ENCODE data around the gene CD79A.

Gene CD79A

DNA sequence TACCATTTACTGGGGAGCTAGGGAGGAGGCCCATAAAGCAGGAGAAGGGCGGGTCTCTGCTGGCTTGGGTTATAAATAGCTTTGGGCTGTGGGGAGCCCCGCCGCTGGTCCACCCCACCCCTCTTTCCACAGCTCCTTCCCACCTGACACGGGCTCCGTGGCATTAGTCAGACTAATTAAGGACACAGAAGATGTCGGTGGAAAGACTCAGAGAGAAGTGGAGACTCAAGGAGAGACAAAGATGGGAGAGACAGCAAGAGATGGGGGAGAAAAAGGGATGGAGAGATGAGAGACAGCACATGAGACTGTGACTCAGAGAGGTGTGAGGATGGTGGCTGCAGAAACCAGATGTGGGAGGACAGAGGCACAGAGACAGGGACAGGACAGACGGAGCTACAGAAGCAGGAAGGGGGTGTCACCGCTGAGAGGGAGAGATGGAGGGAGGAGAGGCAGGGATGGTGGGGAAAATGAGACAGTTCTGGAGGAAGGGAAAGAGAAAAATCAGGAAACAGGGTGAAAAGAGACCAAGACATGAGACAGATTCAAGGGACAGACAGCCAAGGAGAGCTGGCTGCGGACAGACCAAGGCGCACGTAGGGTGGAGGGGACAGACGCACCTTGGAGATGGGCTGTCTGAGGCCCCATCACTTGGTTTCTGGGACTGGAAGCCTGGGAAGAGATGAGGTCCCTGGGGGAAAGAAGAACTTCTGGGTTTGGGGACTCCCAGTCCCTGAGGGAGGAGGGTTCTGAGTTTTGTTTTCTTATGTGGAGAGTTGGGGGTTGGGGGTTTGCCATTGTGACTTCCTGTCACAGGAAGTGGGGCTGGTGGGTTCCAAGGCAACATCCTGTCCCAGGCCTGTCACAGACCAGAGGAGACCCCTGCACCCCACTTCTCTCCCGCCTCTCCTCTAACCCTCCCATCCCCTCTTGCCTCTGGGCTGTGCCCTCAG is 10.0 kb downstream of the CD79A start:
- no peak for DNase-seq

DNA sequence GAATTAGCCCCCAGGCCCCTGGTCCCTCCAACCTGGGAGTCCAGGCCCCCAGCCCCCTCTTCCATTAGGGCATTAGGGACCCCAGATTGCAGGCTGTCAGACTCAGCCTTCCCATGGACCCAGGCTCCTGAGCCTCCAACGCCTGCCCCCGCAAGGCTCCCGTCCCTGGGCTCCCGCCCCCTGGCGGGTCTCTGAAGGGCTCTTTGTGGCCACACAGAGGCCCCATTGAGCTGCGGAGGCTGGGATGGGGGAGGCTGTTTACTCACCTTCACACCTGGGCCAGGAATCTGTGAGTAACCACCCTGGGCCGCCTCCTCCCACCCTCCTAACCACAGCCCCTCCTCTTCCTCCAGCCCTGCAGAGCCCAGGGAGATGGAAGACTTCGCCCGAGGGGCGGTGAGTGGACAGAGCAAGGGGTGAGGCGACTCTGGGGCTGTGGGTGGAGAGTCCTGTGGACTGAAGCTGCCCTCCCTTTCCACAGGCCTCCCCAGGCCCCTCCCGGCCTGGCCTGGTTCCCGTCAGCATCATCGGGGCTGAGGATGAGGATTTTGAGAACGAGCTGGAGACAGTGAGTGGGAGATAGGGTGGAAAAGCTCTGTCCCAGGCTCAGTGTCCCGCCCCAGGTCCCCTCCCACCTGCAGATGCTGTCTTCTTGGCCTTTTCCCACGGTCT is 10.8 kb downstream of the CD79A start:
- peak; percentile 69 for DNase-seq

DNA sequence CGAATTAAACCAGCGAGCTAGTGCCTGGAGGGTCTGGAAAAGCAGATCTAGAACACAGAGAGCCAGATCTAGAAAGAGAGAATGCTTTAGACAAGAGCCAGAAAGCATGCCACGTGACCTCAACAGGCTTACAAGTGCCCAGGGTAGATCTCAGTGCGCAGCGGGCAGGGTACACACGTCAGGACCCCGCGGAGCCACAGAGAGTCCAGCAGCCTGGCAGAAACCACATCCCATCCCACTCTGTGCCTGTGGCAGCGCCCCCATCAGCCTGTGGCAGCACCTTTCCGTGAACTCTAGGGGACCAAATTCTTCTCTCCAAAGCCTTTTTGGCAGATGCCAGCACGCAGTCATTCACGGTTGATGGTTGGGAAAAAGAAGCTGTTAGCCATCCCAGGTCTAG is 11.8 kb downstream of the CD79A start:
- DNase-seq = no peak

DNA sequence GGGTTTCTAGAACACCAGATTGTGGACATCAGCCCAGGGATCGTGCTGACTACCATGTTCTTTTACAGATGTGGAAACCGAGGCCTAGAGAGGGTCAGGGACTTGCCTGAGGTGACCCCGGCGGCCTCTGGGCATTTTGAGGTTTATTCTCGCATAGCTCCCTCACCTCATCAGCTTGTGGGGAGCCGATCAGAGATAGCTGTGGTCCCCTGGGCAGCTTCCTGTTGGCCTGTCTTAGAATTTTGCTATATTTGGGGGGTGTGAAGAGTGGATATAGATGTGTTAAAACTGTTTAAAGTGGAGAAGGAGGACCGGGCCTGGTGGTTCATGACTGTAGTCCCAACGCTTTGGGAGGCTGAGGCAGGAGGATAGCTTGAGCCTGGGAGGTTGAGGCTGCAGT is 12.8 kb downstream of the CD79A start:
- DNase-seq = no peak

DNA sequence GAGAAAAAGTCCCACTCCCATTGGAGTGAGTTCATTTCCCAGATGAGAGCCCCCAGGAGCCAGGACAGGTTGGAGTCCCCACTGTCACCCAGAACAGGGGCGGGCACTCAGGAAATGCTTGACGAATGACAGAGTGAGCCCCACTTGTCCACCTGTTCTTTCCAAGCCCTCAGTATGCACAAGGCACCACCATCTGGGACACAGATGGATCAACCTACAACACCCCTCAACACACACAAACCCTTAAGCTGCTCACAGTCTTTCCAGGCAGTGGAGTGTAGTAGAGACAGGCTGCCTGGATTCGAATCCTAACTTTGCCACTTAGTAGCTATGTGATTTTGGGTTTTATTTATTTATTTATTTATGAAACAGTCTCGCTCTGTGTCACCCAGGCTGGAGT is 13.9 kb downstream of the CD79A start:
- DNase-seq = no peak

DNA sequence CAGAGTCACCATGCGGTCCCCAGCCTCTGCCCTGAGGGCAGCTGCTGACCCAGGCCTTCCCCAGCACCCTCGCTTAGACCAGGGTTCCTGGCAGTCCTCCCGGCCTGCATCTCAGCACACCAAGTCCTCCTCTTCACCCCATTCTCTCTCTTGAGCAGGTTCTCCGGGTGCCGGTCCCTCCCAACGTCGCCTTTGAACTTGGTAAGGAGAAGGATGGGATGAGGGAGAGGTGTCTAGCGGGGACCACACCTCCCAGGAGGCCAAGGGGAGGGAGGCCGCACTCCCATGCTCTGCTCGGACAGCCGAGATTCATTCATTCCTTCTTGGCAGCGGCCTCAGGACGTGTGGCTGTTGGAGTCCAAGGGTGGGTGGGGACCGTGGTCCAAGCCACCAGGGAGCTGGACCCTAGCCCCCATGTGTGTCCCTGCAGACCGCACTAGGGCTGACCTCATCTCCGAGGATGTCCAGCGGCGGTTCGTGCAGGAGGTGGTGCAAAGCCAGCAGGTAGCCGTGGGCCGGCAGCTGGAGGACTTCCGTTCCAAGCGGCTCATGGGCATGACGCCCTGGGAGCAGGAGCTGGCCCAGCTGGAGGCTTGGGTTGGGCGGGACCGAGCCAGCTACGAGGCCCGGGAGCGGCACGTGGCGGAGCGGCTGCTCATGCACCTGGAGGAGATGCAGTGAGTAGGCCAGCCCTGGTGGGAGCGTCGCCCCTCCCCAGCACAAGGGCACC is 15.3 kb downstream of the CD79A start:
- DNase-seq = no peak

DNA sequence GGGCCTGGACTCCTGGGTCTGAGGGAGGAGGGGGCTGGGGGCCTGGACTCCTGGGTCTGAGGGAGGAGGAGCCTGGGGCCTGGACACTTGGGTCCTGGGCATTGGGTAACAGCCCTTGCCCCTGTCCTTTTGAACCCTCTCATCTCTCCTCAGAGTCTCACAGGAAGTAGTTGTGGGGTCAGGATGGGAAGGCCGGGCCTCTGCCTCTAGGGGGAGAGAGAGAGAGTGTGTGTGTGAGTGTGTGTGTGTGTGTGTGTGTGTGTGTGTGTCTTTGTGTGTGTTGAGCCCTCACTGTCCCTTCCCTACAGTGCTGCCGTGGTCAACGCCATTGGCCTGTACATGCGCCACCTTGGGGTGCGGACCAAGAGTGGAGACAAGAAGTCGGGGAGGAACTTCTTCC is 16.8 kb downstream of the CD79A start:
- no peak for DNase-seq

DNA sequence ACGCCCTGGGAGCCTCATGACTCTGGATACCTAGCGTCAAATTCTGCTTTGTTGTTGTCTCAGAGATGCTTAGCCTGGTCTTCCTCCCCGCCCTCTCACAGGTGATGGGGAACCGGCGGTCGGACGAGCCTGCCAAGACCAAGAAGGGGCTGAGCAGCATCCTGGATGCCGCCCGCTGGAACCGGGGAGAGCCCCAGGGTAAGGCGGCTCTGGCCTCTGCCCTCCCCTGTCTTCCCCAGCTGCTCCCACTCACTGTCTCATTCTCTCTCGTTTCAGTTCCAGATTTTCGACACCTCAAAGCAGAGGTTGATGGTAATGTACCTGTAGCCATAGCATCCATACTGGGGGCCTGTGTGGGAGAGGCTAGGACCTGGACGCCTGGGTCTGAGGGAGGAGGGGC is 17.3 kb downstream of the CD79A start:
- DNase-seq = no peak

DNA sequence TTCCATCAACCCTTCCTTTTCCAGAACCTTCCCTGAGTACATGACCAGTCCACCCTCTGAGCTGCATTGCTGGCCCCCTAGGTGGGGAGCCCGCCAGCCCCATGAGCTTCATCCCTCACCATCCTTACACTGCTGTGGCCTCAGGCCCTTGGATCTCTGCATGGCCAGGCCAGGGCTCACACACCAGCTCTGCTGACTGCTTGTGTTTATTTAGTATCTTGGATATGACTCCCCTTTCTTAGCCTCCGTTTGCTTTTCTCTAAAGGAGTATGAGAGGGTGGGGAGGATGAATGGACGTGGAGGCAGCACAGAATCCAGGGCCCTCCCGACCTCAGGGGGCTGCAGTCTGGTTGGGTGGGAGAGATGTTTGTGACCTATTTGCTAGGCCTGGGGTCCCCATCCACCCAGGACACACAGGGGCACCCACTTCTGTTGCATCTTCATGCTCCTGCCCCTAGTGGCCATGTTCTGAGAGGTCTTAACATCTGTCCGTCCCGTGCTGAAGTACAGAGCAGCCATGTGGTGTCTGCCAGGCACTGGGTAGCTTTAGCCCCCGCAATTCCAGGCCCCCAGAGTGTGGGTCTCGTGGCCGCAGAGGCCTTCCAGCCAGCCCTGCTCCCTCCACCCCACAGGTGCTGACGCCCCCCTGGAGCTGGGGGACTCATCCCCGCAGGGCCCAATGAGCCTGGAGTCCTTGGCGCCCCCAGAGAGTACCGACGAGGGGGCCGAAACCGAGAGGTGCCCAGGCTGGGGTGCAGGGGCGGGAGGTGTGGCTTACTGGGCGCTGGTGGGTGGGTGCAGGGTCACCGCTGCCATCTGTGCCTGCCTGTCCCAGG is 18.9 kb downstream of the CD79A start:
- DNase-seq = no peak

DNA sequence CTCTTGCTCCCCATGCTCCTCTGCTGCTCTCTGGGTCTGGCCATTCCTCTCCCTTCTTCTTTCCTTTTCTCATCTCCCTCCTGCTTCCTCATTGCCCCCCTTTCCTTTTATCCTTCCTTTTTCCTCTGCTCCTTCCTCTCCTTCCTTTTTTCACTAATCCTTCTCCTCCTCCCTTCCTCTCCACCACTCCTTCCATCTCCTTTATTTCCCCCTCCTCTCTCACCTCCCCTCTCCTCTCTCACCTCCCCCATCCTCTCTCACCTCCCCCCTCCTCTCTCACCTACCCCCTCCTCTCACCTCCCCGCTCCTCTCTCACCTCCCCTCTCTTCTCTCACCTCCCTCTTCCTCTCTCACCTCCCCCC is 19.5 kb downstream of the CD79A start:
- DNase-seq = no peak

DNA sequence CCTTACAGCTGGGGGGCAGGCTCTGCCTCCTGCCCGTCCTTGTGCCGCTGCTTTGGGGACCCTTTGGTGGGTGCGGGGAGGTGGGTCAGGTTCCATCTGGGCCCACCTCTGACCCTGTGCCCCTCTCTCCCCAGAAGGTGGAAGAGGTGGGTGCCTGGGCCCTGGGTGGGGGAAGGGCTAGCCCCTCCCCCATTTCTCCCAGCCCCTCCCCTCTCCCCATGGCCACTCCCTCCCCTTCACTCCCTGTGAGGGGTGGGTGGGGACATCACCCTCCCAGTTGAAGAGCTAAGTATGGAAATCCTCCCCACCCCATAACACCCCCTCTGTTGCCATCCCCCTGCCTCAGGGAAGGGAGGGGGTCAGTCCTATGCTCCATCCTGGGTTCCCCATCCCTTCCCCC is 20.1 kb downstream of the CD79A start:
- no peak for DNase-seq

DNA sequence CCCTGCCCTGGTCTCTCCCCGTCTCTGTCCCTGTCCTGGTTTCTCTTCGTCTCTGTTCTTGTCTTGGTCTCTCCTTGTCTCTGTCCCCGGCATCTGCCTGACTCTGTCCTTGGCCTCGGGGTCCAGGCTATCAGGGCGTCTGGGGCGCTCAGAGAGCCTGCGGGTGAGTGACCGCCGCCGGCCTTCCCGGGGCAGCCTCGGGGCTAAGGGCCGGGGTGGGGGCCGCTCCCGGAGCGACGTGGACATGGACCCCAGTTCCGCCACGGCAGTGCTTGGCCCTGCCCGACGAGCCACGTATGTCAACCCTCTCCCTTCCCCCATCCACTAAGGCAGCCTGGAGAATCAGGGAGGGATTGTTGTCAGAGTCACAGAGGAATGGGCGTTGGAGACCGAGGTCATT is 20.7 kb downstream of the CD79A start:
- no peak for DNase-seq

DNA sequence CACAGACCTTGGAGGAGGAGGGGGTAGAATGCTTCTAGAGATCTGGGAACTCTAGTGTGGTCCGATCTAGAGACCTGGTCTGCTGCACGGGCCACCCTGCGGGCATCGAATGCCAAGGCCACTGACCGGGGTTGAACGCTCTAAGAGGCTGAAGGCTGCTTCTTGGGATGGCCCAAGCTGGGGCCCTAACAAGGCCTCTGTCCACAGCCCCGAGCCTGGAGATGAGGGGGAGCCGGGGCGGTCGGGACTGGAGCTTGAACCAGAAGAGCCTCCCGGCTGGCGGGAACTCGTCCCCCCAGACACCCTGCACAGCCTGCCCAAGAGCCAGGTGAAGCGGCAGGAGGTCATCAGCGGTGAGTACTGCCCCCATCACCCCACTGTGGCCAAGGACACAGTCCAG is 21.2 kb downstream of the CD79A start:
- DNase-seq = no peak

DNA sequence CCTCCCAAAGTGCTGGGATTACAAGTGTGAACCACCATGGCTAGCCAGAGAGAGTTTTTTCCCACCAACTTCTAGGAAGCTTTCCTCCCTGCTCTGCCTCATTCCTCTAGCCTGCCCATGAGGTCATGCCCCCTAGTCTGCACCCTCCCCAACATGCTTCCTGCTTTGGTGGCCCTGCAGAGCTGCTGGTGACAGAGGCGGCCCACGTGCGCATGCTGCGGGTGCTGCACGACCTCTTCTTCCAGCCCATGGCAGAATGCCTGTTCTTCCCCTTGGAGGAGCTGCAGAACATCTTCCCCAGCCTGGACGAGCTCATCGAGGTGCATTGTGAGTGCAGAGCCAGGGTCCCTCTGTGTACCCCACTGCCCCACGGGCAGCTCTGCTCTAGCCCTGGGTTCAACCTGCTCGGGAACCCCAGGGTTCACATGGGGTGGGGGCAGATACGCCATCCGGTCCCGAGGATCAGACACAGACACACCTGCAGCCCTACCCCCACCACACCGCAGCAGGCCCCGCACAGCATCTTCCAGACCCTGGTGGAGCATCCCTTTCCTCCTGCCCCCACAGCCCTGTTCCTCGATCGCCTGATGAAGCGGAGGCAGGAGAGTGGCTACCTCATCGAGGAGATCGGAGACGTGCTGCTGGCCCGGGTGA is 24.8 kb downstream of the CD79A start:
- DNase-seq = no peak

DNA sequence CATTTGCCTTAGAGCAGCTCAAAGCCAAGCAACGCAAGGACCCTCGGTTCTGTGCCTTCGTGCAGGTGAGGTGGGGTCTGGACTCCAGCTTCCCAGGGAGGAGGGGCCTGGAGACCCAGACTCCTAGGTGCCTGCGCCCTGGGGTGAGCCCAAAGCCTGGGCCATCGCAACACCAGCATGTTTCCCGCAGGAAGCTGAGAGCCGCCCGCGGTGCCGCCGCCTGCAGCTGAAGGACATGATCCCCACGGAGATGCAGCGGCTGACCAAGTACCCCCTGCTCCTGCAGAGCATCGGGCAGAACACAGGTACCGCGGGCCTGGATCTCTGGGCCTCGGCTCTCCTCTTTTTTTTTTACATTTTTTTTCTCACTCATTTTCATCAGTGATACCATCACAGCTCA is 25.5 kb downstream of the CD79A start:
- no peak for DNase-seq

DNA sequence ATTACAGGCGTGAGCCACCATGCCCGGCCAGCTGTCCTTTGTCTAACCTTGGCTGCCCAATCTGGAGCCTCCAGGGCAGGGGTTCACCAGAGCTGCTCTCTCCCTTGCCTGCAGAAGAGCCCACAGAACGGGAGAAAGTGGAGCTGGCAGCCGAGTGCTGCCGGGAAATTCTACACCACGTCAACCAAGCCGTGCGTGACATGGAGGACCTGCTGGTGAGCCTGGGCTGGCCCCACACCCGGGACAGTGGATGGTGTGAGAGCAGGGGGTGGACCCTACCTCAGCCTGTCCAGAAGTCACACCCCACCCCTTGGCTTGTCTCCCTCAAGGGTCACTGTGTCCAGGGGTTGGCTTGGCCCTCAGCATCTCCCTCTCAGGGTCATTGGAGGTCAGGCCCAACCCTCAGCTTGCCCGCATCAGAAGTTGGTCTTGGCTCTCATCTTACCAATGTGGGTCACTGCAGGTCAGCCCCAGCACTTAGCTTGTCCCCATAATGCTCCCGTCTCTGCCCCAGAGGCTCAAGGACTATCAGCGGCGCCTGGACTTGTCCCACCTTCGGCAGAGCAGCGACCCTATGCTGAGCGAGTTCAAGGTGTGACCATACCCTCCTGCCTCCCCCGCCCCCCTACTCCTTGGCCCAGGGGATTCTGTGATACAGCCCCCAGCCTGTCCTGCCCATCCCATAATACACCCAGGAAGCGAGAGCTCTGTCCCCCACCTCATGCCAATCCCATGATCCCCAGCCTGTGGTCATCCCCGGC is 26.3 kb downstream of the CD79A start:
- DNase-seq = no peak

DNA sequence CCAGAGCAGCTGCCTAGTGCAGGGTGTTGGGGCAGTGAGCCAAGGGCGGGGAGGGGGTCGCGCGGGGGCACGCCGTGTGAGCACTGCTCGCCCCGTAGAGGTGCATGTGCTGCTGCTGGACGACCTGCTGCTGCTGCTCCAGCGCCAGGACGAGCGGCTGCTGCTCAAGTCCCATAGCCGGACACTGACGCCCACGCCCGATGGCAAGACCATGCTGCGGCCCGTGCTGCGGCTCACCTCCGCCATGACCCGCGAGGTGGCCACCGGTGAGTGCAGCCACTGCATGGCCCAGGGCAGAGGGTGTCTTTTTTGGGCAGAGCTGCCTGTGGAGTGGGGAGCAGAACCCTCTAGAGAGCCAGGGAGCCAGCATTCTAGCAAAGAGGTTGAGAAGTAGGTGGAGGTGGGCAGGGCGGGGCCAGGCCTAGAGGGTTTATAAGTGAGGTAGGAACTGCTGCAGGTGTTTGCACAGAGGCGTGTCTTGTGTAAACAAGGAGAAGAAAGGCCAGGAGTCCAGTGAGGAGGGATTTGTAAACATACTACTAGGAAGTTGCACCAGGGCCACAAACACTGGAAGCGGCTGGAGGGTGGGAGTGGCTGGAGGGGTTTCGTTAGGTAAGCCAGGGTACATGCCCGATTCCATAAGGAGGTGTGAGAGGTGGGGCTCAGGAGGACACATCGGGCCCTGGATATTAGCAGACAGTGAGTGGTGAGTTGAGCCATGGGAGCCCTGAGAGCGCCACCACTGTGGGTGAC is 27.2 kb downstream of the CD79A start:
- DNase-seq = no peak

DNA sequence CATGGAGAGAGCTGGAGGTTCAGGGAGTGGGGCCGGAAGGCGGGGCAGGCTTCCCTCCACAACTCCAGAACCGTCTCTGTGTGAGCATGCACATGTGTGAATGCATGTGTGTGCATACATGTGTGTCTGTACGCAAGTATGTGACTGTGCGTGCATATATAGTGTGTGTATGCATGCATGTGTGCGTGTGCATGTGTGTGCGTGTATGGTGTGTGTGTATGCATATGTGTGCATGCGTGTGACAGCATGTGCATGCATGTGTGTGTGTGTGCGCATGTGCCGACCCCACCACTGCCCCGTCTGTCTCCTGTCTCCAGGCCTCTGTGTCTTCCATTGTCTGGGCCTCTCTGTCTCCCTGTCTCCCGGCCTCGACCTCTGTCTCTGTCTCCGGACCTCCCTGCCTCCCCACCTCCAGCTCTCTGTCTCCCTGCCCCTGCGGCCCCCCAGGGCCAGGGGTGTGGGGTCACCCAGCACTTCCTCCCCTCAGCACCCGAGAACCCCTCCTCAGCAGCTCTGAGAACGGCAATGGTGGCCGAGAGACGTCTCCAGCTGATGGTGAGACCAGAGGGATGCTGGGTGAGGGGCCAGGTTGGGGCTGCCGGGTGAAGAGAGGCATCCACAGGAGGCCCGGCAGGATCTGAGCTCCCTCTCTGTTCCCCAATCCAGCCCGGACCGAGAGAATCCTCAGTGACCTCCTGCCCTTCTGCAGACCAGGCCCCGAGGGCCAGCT is 28.4 kb downstream of the CD79A start:
- DNase-seq = no peak

DNA sequence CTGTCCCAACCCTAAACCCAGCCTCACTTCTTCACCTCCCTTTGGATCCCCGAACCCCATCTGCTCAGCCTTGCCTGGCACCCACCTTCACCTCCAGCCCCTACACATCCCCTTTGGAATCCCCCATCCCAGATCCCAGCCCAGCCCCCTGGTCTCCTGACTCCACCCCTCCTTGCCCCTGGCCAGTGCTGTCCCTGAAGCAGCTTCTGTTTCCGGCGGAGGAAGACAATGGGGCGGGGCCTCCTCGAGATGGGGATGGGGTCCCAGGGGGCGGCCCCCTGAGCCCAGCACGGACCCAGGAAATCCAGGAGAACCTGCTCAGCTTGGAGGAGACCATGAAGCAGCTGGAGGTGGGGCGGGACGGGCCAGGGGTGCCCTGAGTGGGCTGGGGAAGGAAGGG is 29.2 kb downstream of the CD79A start:
- no peak for DNase-seq
